K562 (cell line): ENCODE results near the gene ROR2. TPM values are rescaled to one million over a fixed set of nuclear protein-coding genes. Genes with fewer than 3 reads are reported as not detected.

ENCODE experiments used
- BRCA1 ChIP-seq, 2 experiments: fragments of 450-650 bp in 1 of 2; sonication (generic) in 1 of 2; formaldehyde crosslinking in 1 of 2; IDR thresholded peaks; 2 replicates each; pipeline versions ENCODE4 v1.5.0 to v1.6.1; 2017 to 2020; ENCODE audit warnings: mild to moderate bottlenecking in 1 of 2, missing genetic modification reagents in 1 of 2
- CLOCK ChIP-seq: fragments of 250-450 bp; sonication (Bioruptor Pico); IDR thresholded peaks from 2 replicates; pipeline ENCODE4 v1.4.0; 2020; ENCODE audit warnings: mild to moderate bottlenecking, moderate library complexity, borderline replicate concordance
- CTCFL ChIP-seq: IDR thresholded peaks from 2 replicates; pipeline ENCODE4 v1.6.1; 2011; ENCODE audit warnings: borderline replicate concordance, low read depth, mild to moderate bottlenecking, moderate library complexity, low read length; ENCODE audit not compliant: insufficient read depth, poor library complexity, severe bottlenecking
- HCFC1 ChIP-seq: IDR thresholded peaks from 2 replicates; pipeline ENCODE4 v1.6.1; 2012; ENCODE audit warnings: low read depth, low read length, improper control_type of control experiment
- HNRNPLL ChIP-seq: fragments of 200-400 bp; formaldehyde crosslinking; IDR thresholded peaks from 2 replicates; pipeline ENCODE4 v1.6.1; 2017; ENCODE audit warnings: low read length, low read depth, mild to moderate bottlenecking; ENCODE audit not compliant: poor library complexity, severe bottlenecking
- KDM2B ChIP-seq: fragments of 250-450 bp; sonication (Bioruptor Pico); IDR thresholded peaks from 2 replicates; pipeline ENCODE4 v1.8.0; 2021; ENCODE audit warnings: mild to moderate bottlenecking, moderate library complexity
- L3MBTL2 ChIP-seq: fragments of 450-650 bp; IDR thresholded peaks from 2 replicates; pipeline ENCODE4 v1.6.1; 2016; ENCODE audit warnings: mild to moderate bottlenecking, moderate library complexity
- NFRKB ChIP-seq: fragments of 450-650 bp; IDR thresholded peaks from 2 replicates; pipeline ENCODE4 v1.6.1; 2016; ENCODE audit warnings: low read depth
- NR4A1 ChIP-seq, 2 experiments: fragments of 250-450 bp in 1 of 2; fragments of 450-650 bp in 1 of 2; sonication (Bioruptor Pico) in 1 of 2; IDR thresholded peaks; 2 replicates each; pipeline versions ENCODE4 v1.4.0 to v1.6.1; 2016 to 2020; ENCODE audit warnings: mild to moderate bottlenecking in 2 of 2, missing compliant biosample characterization in 1 of 2, missing genetic modification characterization in 1 of 2, moderate library complexity in 1 of 2
- PREB ChIP-seq: sonication (generic); formaldehyde crosslinking; IDR thresholded peaks from 2 replicates; pipeline ENCODE4 v1.8.1; 2023; ENCODE audit warnings: mild to moderate bottlenecking, missing genetic modification reagents
- SMAD2 ChIP-seq: fragments of 150-350 bp; IDR thresholded peaks from 2 replicates; pipeline ENCODE4 v1.6.1; 2014; ENCODE audit warnings: low read depth, mild to moderate bottlenecking, low read length
- SOX6 ChIP-seq: fragments of 450-650 bp; IDR thresholded peaks from 2 replicates; pipeline ENCODE4 v1.6.1; 2014; ENCODE audit warnings: mild to moderate bottlenecking
- TFAP4 ChIP-seq: sonication (generic); formaldehyde crosslinking; IDR thresholded peaks from 2 replicates; pipeline ENCODE4 v1.8.0; 2022; ENCODE audit warnings: missing genetic modification reagents, mild to moderate bottlenecking, moderate library complexity, borderline replicate concordance
- THRAP3 ChIP-seq: fragments of 450-650 bp; IDR thresholded peaks from 2 replicates; pipeline ENCODE4 v1.6.1; 2016; ENCODE audit warnings: mild to moderate bottlenecking, inconsistent platforms, borderline replicate concordance
- ZBTB17 ChIP-seq: fragments of 450-650 bp; formaldehyde crosslinking; IDR thresholded peaks from 2 replicates; pipeline ENCODE4 v1.4.0; 2020; ENCODE audit warnings: mild to moderate bottlenecking
- ZNF232 ChIP-seq: sonication (generic); formaldehyde crosslinking; IDR thresholded peaks from 2 replicates; pipeline ENCODE4 v1.8.0; 2022; ENCODE audit warnings: mild to moderate bottlenecking, missing genetic modification reagents
- polyA plus RNA-seq, 8 experiments: library from polyadenylated mRNA; depleted of rRNA in 4 of 8; stranded (reverse) in 5 of 8; unstranded in 3 of 8; fragments of >200 nt; fragmentation: Nextera tagmentation in 2 of 8; fragmentation: Illumina TruSeq in 1 of 8; extraction: Ambion mirVana in 2 of 8; extraction: Trizol in 1 of 8; gene quantifications; 2 replicates each; pipeline versions ENCODE4 v1.2.1 to v1.2.3, GENCODE V29; 2011 to 2014; ENCODE audit warnings: inconsistent platforms in 1 of 8, missing spikeins in 1 of 8
- total RNA-seq, 7 experiments: library from RNA; depleted of rRNA in 6 of 7; stranded (reverse); fragments of >200 nt in 6 of 7; fragmentation: Illumina TruSeq in 2 of 7; extraction: Trizol in 2 of 7; gene quantifications; 2 replicates each; pipeline versions ENCODE4 v1.2.1 to v1.2.3, GENCODE V29; 2011 to 2021; ENCODE audit warnings: low replicate concordance in 1 of 7
- TF ChIP-seq, protein P1 (sequence below), 2 experiments: fragments of 200-800 bp in 1 of 2; sonication (Bioruptor generic) in 1 of 2; sonication (generic) in 1 of 2; formaldehyde crosslinking in 1 of 2; IDR thresholded peaks in 1 of 2; conservative IDR thresholded peaks in 1 of 2; 2 replicates each; pipeline versions ENCODE4 v1.5.0 to v1.6.1; 2016 to 2020; ENCODE audit warnings: missing compliant biosample characterization in 1 of 2, missing genetic modification characterization in 1 of 2, missing genetic modification reagents in 1 of 2

ROR2 gene
- total and polyA plus RNA-seq, 9 of the 15 experiments (the other 6 are each of a cell fraction or from before 2014, with no cell fraction given): 5.6 to 33.8 (median 15.3) TPM

- TF ChIP-seq CTCFL: peak; percentile 74
- TF ChIP-seq ZNF232 (CRISPR knock-in tag): 0 out of 2 replicates have a peak, but pooled peaks have one; percentile 22
- peak; percentile 44; the same call in 1 of the 2 replicates for TF ChIP-seq HCFC1
- TF ChIP-seq SOX6: peak; percentile 60
- no peak for TF ChIP-seq SMAD2
- peak; percentile 93 for TF ChIP-seq L3MBTL2
- no peak for TF ChIP-seq BRCA1 (IDR thresholded peaks at IDR 0.05)
- TF ChIP-seq BRCA1 (CRISPR knock-in tag; IDR thresholded peaks at IDR 0.05): no peak
- no peak for TF ChIP-seq THRAP3
- TF ChIP-seq CLOCK (CRISPR knock-in tag): 0 out of 2 replicates have a peak, but pooled peaks have one; percentile 37
- no peak for TF ChIP-seq HNRNPLL
- TF ChIP-seq KDM2B (CRISPR knock-in tag): no peak
- TF ChIP-seq NR4A1 (CRISPR knock-in tag; IDR thresholded peaks at IDR 0.05): peak; percentile 69; the same call in 1 of the 2 replicates
- peak; percentile 68; the same call in 1 of the 2 replicates for TF ChIP-seq NR4A1 (tag; IDR thresholded peaks at IDR 0.05)
- no peak for TF ChIP-seq PREB (CRISPR knock-in tag)
- no peak; the same call in 1 of the 2 replicates for TF ChIP-seq ZBTB17 (CRISPR knock-in tag)
- TF ChIP-seq, protein P1, sequence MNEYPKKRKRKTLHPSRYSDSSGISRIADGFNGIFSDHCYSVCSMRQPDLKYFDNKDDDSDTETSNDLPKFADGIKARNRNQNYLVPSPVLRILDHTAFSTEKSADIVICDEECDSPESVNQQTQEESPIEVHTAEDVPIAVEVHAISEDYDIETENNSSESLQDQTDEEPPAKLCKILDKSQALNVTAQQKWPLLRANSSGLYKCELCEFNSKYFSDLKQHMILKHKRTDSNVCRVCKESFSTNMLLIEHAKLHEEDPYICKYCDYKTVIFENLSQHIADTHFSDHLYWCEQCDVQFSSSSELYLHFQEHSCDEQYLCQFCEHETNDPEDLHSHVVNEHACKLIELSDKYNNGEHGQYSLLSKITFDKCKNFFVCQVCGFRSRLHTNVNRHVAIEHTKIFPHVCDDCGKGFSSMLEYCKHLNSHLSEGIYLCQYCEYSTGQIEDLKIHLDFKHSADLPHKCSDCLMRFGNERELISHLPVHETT (CRISPR knock-in tag; conservative IDR thresholded peaks at IDR 0.05 in 1 of 2, IDR thresholded peaks at IDR 0.05 in 1 of 2): peak in 1 of 2 experiments; percentile 65; a peak in 1 of 4 replicates
- peak; percentile 81; the same call in 1 of the 2 replicates for TF ChIP-seq NFRKB
- peak; percentile 88 for TF ChIP-seq TFAP4
These were observed 51.4 kb downstream of the ROR2 start (continued) for GRCh38 chr9:91898451-91899218.
